ENCODE results near the gene ZNF212.

ZNF212 gene

DNA sequence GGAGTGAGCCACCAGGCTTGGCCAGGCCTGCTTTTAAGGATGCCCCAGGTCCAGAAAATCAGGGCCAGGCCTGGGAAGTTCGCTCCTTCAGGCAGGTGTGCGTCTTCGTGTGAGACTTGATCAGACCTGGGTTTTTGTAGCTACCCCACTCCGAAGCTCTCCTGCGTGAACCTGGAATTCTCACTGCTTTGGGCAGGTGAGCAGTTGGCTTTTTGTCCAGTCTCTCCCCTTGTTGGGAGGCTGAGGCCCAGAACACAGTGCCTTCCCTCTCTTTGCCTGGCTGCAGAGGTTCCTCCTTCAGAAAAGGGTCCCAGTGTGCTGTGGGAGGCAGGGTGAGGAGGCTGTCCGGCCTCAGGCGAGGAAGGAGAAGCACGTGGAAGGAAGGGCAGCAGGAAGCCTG lies 49.8 kb downstream of the ZNF212 start:
- DNase-seq = no peak

DNA sequence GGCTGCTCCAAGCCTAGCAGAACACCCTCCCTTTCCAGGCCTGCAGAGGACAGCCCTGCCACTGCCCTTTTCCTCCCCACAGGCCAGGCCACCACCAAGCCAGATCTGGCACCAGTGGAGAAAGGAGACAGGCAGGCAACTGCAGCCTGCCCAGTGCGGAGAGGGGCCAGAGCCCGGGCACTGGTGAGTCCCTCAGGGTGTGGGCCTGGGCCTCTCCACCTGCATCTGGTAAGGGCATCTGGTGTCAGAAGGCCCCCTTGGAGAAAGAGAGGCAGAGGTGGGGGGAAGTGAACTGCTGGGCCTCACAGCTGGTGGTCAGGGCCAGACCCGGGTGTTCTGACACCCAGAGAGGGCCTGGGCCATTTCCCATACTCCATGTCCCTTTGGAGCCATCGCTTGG lies 50.4 kb downstream of the ZNF212 start:
- no peak for DNase-seq

DNA sequence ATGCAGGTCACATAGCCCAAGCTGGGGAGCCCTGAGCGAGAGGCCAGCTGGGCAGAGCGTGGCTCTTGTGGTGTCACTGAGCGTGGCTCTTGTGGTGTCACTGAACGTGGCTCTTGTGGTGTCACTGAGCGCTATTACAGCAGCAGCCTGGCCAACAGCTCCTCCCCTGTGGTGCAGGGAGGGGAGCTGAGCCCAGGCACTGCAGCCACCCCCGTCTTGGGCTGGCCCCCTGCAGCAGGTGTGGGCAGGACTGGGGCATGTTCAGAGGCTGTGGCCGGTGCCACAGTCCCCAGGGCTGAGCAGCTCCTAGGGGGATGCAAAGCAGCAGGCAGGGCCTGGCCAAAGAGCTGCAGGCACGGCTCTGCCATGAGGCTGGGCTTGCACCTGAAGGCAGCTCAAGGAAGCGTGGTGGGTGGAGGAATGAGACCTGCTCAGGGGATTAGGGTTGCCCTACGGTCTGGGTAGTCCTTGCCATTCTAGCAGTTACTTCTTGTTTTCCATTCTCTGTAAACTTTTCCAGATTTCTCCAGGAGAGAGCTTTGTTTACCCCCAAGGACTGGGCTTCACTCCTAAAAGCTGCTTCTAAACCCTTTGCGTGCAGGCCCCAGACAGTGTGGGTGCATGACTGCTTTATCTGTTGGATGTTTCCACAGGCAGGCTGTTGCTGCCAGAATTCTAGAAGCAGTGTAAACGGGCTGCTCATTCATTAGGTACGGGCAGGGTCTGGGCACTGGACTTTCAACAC lies 51.8 kb downstream of the ZNF212 start:
- no peak for DNase-seq

DNA sequence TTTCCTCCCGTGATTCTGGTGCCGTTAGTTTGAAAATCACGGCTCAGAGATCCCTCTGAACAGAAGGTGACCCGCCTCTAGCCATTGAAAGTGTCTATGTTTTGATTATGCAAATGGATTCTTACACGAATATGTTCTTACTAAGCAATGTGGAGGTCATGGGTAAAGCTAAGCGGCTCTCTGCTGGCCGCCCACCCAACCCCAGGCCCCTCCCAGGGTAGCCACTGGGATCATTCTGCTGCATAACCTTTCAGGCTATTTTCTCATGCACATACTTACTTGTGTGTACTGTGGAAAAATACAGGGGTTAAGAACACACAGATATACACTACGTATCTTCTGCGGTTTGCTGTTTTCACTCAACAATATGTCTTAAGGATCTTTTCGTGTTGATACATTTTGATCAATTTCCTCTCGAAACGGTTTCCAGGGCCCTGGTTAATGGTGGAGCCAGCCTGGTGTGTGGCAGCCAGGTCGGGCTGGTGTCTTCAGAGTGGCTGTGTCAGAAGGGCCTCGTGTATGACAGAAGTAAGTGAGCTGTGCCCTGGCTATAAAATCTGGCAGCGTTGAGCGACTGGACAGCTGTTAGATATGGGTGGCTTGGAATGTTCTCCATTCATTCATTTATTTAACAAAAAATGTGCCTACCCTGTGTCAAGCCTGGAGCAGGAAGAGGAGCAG lies 52.5 kb downstream of the ZNF212 start:
- DNase-seq = no peak

DNA sequence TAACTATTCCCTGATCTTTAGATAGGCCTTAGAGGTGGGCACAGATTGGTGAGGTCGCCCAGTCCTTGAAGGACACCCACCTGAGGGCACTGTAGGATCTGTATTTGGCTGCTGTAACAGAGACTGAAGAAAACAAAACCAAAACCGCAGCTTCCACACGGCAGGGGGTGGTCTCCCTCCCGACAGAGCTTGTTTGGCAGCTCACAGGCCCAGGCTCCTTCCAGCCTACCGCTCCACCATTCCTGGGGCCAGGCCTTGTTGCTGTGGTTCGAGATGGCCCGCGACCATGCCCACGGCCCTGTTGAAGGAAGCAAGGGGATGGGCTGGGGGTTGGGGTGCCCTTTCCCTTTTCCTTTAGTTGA lies 53.0 kb downstream of the ZNF212 start:
- DNase-seq = no peak

DNA sequence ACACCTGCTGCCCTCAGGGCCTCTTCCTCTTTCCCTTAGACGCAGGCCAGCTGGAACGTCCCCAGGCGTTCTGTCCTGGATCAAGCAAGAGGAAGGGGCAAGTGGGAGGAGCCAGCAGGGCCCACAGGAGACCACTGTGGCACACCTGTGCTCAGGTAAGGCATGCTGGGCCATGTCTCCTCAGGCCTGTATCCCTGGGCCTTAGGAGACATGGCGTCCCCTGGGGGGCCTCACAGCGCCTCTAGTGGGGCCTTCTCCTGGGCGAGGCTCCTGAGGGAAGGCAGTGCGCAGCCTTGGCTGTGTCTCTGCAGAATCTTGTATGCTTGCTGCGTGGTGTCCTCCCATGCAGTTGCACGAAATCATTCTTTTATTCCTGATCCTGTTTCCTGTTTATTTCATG lies 53.9 kb downstream of the ZNF212 start:
- no peak for DNase-seq

DNA sequence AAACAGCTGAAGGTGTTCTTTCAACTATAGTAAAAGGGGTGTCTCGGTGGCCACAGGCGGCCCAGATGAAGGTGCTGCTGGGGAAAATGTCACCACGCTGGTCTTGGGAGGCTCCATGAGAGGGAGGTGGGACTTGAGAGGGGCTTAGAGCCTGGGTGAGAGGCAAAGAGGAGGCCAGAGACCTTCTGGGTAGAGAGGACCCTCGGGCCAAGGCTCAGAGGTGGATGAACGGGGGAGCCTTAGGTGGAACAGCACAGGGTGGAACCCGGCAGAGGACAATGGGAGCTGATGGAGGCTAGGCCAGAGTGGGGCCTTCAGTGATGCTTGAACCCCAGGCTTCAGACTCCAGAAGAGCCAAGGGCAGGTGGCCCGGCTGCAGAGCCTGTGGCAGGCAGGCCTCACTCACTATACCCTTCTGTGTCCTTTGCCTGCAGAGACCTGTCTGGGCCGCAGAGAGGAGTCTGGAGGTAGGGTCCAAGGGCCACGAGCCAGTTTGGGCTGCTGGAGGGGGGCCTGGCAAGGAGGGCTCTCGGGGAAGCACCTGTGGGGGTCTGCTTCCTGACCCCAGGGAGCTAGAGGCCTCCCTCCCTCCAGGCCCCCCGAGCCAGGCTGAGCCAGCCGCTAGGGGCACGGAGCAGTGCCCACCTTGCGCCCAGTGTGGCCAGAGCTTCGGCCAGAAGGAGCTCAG lies 54.6 kb downstream of the ZNF212 start:
- DNase-seq = no peak

DNA sequence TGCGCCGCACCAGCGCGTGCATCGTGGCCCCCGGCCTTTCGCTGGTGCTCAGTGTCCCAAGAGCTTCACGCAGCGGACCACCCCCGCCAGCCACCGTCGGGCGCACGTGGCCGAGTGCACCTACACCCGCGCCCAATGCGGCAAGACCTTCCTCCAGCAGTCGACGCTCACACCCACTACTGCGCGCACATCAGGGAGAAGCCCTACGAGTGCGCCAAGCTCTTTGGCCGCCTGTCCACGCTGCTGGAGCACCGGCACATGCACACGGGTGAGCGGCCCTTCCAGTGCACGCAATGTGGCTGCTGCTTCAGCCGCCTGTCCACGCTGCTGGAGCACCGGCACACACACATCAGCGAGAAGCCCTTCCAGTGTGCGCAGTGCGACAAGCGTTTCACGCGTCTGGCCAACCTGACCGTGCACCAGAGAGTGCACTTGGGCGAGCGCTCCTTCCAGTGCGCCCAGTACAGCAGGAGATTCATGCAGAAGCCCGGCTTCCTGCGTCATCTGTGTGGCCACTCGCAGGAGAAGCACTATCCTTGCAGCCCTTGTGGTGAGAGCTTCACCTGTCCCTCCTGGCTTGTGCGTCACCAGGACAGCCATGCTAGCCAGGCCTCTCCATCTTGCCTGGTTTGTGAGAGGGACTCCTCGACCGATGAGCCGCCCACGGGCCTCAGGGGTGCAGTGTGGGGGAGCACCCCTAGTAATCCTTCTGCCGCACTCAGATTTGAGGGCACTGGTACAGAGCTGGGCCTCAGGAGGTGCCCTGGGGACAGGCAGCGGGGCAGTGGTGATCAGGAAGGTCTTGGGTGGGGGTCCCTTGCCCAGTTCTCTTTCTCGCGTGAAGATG lies 55.4 kb downstream of the ZNF212 start:
- DNase-seq = no peak

DNA sequence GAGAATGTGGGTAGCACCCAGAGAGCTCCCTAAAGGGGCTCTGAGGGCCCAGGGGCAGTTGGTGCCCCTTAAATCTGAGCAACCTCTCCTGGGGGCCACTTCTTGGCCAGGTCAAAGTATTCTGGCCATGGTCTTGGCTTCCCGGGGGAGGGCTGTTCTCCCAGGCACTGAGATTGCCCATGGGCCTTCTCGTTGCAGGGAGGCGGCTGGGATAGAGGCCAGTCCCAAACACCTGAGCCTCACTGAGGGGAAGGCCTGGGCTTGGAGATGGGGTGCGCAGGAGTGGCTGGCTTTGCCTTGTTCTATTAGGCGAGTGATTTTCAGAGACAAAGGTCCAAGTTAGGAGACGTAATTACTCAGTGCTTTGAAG lies 56.0 kb downstream of the ZNF212 start:
- no peak for DNase-seq

DNA sequence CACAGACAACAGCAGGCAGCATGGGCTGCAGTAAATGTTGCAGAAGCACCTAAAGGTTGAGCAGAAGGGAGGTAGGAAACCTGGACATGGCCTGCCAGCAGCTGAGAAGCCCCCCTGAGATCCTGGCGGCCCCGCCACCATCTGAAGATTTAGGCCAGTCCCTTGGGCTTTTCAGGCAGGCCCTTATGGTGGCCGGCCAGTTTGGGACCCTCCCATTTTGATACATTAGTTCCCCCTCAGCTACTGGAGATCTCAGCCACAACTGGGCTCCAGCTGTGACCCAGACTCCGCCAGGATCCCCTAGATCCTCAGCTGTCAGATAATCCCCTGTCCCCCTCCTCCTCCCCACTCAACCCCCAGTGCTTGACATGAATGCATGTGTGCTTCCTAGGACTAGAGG lies 56.9 kb downstream of the ZNF212 start:
- no peak for DNase-seq

DNA sequence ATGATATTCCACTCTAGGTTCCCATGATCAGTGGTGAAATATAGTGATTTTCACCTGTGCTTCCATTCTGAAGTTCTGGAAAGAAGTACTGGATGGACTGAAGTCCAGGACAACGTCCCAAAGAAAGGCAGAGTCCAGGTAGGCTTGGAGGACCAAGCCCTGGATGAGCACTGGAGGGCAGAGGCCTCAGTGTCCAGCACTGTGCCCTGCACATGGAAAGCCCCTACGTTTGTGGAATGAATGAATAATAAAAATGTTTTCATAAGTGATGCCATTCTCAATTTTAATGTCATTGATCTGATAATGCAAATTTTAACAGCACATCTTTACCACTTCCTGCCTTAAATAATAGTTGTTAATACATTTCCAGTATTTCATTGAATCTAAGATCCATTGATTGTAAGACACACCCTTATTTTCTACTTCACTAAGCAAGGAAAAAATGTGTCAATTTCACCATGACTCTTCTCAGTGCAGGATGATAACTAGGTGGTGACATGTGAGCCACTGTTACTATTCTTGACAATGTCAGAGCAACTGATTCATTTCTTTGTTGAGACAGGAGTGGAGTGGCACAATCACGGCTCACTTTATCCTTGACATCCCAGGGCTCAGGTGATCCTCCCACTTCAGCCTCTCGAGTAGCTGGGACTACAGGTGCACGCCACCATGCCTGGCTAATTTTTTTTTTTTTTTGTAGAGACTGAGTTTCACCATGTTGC lies 57.7 kb downstream of the ZNF212 start:
- no peak for DNase-seq

DNA sequence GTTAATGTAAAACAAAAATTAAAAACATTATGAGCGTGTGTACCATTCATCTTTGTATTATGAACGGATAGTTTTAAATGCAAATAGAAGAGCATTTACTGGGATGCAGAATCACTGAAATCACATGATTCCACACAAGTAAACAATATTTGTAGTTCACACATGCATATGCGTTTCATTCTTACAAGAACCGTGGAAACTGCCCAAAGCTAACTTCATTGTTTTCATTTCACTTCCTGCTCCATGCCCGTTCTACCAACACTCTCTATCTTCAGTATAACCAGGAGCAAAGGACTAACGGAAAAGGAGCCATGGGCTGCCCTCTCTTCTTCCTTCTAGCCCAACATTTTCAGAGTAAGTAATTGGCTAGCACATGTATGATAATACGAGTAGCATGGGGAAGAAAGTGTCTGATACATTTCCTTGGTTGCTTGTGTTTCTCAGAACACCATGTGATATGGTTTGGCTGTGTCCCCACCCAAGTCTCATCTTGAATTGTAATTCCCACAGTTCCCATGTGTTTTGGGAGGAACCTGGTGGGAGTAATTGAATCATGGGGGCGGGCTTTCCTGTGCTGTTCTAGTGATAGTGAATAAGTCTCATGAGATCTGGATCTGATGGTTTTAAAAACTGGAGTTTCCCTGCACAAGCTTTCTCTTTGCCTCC lies 61.3 kb downstream of the ZNF212 start:
- DNase-seq = no peak

DNA sequence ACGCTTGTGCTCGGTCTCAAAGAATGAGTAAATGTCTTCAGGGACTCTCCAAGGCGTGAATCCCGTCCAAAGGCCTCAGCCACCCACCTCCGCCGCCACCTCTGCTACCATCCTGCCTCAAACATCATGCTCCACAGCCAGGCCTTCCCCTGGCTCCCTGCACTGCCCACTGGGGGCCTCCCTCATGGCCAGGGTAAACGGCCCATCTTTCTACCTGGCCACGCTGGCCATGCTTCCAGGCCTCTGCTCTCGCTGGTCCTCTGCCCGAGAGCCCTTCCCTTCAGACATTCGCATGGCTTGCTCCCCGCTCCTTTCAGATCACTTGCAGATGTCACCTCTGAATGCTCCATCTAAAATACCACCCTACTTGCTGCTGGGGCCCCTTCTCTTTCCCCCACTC lies 62.8 kb downstream of the ZNF212 start:
- DNase-seq = no peak

DNA sequence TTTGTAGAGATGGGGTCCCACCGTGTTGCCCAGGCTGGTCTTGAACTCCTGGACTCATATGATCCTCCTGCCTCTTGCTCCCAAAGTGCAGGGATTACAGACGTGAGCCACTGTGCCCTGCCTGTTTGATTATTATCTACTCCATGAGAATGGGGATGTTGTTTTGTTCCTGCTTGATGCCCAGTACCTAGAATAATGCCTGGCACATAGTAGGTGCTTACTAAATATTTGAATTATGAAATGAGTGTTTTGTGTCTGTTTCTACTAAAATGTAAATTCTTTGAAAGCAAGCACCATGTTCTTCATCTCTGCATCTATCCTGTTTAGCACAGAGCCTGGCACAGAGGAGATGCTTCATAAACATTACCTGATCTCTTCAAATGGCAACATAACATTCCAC lies 63.4 kb downstream of the ZNF212 start:
- no peak for DNase-seq

DNA sequence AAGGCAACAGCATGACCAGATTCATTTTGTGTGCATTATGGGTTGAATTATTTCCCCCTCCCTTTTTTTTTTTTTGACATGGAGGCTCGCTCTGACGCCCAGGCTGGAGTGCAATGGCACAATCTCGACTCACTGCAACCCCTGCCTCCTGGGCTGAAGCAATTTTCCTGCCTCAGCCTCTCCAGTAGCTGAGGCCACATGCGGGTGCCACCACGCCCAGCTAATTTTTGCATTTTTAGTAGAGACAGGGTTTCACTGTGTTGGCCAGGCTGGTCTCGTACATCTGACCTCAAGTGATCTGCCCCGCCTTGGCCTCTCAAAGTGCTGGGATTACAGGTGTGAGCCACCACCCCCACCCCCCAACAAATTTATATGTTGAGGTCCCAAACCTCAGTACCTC lies 64.6 kb downstream of the ZNF212 start:
- DNase-seq = no peak
